GM18873 (cell line): Measurements from ENCODE around the gene KARS1.
A peak's percentile ranks its signal among the peaks of the same experiment; 100 is the strongest.

Experiments used
- ATAC-seq: cut with Tn5 transposase; IDR thresholded peaks from one replicate; pipeline ENCODE4 v1.9.1; 2021; ENCODE audit warnings: mild to moderate bottlenecking, moderate library complexity, moderate number of reproducible peaks; ENCODE audit not compliant: unreplicated experiment, low FRiP score

KARS1 gene

DNA sequence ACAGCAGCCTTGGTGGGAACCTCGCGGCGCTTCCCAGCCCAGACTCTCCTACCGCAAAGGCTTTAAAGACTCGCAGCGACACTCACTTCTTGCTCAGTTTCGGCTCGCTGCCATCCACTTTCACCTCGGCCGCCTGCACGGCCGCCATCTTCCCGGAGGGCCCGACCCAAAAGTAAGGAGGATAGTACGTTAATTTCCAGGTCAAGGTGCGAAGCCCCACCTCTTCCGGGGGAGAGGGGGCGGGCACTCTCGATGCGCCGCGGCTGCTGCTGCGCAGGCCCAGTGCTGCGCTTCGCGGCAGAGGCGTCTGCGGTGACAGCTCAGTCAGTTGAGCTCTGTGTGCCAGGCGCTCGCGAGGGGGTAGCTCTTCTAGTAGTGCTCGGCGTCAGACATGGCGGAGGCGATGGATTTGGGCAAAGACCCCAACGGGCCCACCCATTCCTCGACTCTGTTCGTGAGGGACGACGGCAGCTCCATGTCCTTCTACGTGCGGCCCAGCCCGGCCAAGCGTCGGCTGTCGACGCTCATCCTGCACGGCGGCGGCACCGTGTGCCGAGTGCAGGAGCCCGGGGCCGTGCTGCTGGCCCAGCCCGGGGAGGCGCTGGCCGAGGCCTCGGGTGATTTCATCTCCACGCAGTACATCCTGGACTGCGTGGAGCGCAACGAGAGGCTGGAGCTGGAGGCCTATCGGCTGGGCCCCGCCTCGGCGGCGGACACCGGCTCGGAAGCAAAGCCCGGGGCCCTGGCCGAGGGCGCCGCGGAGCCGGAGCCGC is at the start of gene KARS1, which contains the start of gene TERF2IP:
KARS1 (minus strand) TSS at position 174 of the 773 bp plus-strand sequence; CDS start at position 148, 26 bp downstream.
TERF2IP (plus strand) TSS at position 282 of the 773 bp plus-strand sequence; CDS start at position 392, 110 bp downstream.
- ATAC-seq, result peak; percentile 83

DNA sequence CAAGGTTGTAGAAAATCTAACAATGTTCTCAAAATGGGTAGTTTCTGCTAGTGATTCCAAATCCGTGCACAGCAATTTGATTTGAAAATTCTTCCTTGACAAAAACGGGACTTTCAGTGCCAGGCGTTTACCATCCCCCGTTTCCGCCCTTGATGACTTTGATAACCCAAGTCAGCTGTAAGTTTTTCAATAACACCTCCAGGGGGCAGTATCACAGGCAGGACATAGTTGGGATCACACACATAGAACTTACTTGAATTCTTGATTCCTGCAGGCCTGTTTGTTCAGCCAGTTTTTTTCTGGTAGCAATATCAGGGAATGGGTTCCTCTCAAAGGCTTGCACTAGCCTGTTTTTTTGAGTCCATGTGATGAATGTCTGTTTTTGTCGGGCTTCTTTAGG is 48.2 kb upstream of the KARS1 start:
- ATAC-seq, result no peak

DNA sequence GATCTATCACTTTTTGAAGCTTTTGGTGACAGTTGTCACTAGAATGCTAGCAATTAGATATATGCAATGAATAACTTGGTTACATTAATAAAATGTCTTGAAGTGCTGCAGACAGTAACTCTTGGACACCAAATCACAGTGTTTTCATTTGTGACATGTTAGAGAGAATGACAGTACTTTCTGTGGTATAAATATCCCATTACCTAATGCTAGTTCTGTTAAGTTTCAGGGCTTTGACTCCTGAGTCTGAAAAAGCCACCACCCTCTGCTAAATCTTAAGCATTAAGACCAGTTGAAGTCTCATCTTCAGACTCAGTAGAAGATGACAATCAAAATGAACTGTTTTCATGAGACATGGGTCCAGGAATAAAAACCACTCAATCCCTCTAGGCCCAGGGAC is 39.9 kb upstream of the KARS1 start:
- ATAC-seq, result no peak

DNA sequence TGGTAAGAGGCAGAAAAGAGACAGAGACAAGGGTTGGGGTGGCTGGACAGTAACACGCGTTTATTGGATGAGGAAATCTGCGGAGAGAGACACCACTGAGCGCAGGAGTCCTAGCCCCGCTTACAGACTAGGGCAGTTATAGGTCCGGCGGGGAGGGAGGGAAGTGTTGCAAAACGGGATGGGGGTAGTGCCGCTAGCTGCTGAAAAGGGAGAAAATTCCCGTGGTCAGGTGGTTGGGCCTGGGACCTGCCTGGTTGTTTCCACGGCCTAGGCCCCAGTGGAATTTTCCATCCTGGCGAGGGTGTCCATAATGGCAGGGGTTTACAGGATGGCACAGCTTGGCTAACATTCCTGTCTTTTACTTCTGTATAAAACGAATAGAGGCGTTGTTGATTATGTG is 34.8 kb upstream of the KARS1 start:
- no peak for ATAC-seq

DNA sequence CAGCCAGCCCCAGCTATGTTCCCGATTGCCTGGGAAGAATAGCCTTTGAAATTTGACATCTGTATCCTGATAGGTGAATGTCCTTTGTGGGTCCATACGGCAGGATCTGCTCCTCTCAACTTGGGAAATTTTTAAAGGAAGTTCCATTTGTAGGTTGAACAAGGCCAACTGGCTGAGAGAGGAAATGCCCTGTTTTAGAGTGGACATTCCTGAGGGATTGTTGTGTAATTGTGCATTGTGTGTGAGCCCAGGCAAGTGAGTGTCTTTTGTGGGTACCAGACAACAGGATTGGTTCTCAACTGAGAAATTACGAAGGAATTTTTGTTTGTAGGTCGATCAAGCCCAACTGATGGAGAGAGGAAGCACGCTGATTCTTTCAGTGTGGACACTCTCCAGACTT is 31.9 kb upstream of the KARS1 start:
- ATAC-seq, result no peak

DNA sequence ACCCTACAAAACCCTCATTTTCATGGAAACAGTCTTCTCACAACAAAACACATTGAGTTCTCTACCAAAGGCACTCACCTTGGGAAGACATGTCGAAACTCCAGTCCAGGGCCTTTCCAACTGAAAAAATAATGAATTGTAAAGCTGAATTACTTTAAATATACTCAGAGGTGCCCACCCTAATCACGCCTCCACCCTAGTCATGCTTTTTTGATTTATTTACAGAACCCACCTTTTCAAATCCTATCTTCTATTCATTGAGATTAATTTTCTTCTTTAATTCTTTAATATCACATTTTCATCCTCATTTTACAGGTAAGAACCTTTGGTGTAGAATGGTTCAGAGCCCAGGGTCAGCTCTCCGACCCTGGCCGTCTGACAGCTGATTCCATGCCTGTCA is 29.4 kb upstream of the KARS1 start, which contains the start of gene CPHXL2:
CPHXL2 (minus strand) TSS at position 101 of the 400 bp plus-strand sequence; CDS start at position 91, 10 bp downstream.
- no peak for ATAC-seq

DNA sequence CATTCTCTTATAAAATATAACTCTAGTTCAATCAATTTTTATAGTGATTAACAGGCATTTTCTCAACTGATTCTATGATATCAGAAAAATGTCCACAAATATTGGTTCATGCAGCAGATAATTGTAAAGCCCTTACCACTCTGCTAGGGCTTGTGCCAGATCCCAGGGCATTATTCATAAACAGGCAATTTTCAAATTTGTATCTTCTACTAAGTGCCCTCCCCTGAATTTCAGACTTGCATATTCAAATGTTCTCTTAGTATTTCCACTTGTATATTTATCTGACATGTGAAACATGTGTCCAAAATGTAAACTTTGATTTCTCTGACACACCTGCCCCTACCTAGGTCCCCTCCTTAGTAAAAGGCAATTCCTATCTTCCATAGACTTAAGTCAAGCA is 20.0 kb upstream of the KARS1 start:
- no peak for ATAC-seq

DNA sequence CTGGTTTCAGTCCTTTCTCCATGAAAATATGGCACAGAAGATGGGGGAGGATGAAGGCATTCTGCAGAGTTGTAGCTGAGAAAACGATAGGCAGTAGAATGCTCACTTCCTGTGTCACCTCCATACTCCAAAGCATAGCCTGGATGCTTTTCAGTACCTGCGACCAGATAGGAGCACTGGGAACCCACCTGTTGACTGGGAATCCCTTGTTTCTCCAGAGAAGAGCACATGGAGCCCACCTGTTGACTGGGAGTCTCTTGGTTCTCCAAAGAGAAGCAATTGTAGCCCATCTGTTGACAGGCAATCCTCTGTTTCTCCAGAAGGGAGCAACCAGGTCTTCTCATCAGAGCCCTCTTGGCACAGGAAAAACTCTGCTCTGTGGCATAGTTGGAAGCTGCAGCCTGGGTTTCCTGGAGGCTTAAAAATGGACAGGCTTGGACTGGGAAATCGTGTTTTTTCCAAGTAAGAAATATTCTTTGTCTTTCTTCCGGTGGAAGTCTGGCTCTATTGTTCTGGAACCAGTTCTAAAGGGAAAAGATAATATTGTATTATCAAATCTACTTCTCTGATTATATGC is 13.3 kb upstream of the KARS1 start:
- ATAC-seq, result no peak

DNA sequence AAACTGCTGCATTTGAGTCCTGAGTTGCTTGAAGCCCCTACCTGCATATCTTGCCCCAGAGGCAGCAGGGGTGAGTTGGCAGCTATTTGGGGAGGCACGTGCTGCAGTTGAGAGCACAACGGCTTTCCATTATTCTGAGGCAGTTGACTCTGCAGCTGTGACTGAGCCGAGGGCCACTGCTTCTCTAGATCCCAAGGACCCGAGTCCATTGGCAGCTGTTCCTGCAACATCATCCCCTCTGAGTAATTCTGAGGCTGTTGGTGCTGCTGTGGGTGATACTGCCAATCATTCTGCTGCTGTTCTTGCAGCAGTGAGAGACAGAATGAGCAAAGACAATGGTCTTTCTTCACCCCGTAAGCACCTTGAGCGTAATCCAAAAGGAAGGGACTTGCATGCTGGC is 12.9 kb upstream of the KARS1 start:
- no peak for ATAC-seq

DNA sequence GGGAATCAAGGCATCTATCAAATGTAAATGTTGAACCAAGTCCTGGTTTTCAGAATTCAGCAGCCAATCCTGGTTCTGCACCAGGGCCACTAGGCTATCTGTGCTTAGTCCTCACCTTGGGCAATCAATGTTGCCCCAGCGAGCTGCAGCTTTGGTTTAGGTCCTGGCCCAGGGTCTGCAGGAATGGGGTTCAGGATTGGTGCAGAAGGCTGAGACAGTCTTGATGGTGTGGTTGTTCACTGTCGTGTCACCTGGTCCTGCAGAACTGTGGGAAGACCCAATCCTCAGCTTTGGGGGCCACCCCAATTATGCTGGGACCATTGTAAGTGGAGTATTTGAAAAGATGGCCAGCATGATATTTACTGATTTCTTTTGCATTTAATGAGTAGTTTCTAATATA is 10.7 kb upstream of the KARS1 start:
- ATAC-seq, result no peak

DNA sequence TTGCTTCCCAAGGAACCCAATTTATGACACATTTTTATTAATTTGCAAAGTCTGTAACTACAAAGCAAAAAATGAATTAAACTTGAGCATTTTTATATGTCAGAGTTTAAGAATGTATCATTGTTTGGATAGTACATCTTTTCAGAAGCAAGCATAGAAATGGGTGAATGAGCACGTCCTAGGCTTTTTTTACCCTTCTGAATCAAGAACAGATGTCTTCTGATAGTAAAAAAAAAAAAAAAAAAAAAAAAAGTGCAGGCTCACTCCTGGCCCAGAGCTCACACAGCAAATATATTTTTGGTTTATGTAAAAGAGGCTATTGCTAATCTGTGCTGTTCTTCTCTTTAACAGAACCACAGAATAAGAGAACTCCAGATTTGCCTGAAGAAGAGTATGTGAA is 6.5 kb upstream of the KARS1 start:
- no peak for ATAC-seq

DNA sequence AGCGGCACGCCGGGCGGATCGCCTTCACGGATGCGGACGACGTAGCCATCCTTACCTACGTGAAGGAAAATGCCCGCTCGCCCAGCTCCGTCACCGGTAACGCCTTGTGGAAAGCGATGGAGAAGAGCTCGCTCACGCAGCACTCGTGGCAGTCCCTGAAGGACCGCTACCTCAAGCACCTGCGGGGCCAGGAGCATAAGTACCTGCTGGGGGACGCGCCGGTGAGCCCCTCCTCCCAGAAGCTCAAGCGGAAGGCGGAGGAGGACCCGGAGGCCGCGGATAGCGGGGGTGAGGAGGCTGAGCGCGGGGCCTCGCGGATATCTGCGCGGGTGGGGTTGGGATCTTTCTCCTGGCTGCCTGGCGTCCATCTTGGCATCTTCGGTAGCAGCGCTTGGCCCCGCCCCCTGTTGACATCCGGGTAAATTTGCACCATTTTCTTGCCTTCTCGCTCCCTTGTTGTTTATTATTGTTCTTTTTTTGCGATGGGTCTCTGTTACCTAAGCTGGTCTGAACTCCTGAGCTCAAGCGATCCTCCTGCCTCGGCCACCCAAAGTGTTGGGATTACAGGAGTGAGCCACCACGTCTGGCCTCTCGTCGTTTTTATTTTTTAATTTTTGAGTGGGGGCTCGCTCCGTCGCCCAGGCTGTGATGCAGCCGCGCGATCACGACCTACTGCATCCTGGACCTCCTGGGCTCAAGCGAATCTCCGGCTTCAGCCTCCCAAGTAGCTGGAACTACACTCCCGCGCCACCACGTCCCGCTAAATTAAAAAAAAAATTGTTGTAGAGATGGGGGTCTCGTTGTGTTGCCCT is 1.0 kb upstream of the KARS1 start:
- ATAC-seq, result peak; percentile 26

DNA sequence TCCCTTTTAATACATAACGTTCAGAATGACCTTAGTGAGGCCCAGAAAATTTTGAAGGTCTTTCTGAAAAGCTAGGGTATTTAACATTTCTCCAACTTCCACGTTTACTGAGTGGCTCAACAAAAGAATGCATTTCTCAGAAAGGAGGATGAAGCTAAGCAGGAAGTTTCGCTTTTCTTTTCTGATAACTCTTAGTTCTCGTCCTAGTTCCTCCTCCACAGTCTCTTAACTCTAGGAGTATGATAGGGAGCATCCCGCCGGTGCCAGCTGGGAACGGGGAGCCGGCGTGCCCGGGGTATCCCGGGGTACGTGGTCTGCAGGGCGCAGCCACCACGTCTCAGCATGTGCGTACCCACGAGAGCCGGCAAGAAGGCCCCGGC is 363 bp downstream of the KARS1 start:
- no peak for ATAC-seq

DNA sequence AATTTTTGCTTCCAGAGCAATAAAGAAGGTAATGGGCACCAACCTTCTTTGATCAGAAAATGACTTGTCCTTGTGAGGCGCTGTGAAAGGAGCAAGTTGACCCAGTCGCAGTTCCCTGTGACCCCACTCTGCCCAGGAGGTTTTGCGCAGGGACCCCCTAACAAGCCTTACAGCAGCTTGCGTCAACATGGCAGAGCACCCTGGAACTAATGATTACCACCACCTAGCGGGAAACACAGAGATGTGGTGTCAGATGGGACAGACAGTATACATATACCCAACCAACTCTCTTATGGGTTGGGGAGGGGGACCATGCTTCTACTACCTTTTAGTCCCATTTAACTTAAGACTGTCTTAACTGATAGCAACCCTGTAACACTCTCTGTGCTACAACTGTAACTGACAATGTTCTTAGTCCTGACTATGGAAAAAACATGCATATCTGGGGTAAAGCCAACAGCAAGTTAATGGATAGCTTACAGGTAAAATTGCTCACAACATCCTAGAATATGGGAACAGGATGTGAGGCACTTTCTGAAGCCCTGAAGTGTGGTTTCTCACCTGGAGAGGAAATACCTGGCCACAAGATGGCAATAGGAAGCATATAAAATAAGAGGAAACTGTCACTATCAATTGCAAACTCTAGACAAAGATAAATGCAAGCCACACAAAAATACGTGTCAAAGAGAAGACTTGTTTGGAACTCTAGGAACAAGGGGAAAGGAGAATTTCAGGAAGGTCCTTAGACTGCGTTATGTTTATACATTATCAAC is 3.0 kb downstream of the KARS1 start:
- ATAC-seq, result no peak

DNA sequence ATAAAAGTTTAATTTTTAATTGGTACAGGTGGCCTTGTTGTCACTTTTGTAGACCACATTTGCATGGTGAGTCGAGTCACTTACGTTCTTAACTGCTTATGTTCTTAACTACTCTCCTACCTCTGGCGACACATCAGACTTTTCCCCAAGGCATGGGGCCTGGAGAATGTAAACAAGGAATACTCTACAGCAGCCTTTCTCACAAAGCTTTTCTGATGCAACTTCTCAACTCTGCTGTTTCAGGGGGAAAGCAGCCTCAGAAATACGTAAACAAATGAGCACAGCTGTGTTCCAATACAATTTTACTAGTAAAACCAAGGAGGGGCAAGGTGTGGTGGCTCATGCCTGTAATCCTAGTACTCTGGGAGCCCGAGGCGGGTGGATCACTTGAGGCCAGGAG is 6.9 kb downstream of the KARS1 start:
- ATAC-seq, result no peak

DNA sequence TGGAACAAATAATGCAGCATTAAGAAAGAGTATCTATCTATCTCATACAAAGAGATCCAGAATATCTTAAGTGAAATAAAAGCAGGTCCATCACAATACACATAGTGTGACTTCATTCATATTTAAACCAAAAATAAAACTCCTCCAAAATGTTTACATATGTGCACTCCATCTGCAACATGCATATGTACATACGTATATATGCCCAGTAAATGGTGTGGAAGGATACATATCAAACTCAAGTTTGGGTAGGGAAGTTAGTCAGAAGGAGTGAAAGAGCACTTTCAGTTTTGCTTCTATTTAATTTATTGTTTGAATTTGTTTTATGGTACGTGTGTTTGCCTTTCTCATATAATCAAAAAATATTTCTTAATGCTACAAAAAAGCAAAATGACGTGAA is 12.4 kb downstream of the KARS1 start:
- ATAC-seq, result no peak

DNA sequence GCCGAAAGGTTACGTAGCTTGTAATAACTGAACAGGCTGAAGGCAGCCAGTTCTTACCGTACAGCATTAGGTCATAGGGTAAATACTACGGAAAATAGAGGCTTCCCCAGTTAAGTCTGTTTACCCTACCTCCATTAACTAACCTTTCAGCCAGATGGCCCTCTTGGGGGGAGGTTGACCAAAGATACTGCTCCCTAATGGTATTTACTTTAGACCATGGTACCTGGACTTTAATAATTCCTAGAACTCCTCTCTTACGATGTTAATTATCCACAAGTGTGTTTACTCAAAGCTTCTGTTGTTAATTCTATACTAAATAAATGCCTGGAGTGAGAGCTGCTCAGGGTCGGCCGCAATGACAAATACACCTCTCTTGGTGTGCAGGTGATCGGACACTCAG is 14.6 kb downstream of the KARS1 start:
- ATAC-seq, result no peak

DNA sequence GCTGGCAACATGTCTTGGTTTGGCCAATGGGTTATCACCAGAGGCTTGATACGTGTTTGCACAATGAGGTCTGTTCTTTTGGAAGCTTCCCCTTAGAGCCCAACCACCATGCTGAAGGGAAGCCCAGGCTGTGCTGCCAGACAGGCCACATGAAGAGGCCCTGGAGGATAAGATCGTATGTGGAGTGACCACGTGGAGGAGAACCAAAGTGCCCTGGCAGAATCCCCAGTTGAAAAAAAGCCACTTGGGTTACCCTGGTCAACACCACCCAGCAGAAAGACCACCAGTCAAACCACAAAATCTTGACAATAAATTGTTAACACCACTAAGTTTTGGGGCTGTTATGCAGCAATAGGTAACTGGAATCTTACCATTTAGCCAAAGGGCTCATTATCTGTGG is 17.4 kb downstream of the KARS1 start:
- no peak for ATAC-seq

DNA sequence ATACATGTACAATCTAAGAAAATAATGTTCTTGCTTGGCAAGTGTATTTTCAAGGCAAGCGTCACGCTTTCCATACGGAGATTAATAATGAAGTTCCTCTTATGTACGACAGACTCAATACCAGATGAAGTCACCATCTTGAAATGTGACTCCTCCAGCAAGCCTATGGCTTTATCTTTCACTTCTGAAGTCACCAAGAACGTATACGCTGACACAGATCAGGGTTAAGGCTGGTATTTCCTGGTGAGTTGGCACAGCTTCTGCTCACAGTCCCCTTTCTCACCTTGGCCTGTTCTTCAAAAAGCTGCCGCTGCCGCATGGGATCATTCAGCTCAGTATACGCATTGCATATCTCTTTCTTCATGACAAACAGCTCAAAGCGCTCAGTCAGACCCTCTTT is 18.3 kb downstream of the KARS1 start:
- no peak for ATAC-seq

DNA sequence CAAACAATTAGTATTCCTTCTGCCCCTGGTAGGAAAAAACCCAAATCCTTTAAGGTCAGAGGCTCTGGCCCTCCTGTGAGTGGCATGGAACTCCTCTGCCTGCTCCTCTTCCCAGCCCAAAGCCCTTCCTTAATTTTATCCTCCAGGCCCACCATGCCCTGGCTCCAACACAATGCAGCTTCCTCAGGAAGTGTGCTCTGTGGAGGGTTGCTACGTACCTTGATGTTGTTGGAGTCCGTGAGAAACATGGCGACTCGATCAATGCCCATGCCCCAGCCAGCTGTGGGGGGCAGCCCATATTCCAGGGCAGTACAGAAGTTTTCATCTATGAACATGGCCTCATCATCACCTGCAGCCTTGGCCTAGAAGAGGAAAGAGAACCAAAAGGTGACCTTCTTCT is 19.1 kb downstream of the KARS1 start:
- ATAC-seq, result no peak

DNA sequence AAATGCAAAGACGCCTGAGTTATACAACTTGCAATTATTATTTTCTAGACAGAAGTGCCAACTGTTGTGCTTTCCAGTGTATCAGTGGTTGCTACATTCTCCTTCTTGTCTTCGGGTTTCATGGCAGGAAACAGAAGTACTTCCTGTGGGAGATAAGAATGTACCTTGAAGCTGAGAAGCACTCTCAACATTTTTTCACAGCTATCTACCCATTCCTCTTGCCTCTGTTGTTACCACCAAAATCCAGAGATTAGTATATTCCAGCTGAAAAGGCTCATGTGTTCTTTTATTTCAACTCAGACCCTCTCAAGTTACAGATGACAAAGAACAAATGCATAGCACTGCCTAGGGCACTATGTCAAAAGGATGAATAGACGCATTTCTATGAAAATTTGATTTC is 19.6 kb downstream of the KARS1 start:
- no peak for ATAC-seq
